ENCODE measurements around the gene OR8J3.

GRCh38 chr11:56163804-56164203 is 23.8 kb upstream of the OR8J3 start:
- TF ChIP-seq RNF2 (IDR thresholded peaks at IDR 0.05; ENCODE audit: borderline replicate concordance, low read depth, low read length, missing control alignments, poor library complexity, severe bottlenecking) (no peak), TEAD4 (IDR thresholded peaks at IDR 0.05; ENCODE audit: low read depth, low read length) (no peak), POLR2A (IDR thresholded peaks at IDR 0.05; ENCODE audit: control extremely low read depth in 1 of 2, low read depth in 2 of 2, low read length in 2 of 2) (no peak)
